K562 (cell line): ENCODE measurements around the gene INPP5E. TPM values are rescaled to one million over a fixed set of nuclear protein-coding genes. Genes with fewer than 3 reads are reported as not detected.
A peak's percentile ranks its signal among the peaks of the same experiment; 100 is the strongest.

Source experiments
- ATAC-seq: fragments of 200-7000 bp; cut with Tn5 transposase; 3 replicates; pipeline ENCODE4 v1.9.1; 2020; ENCODE audit warnings: moderate library complexity
- BruUV-seq: library from RNA; stranded (reverse); fragments of 400-500 nt; replicated peaks from 2 replicates; lab custom pipeline; 2021; lab: Mats Ljungman, UMichigan
- CTCF ChIA-PET: fragments of 300-600 bp; formaldehyde crosslinking; extraction: SDS; loops from one replicate; lab custom pipeline; 2021; ENCODE audit warnings: low intra/inter-chr PET ratio; lab: Yijun Ruan, JAX
- POLR2A ChIA-PET: fragments of 300-600, 350-650 bp; sonication (Branson Sonifier 250); formaldehyde crosslinking; extraction: SDS; loops from one replicate; lab custom pipeline; 2021; ENCODE audit warnings: antibody characterized with exemption, inconsistent platforms; lab: Yijun Ruan, JAX
- DNase-seq, 4 experiments: peaks; one replicate each; pipeline versions ENCODE4 v3.0.0 to v3.0.0-alpha.2; 2011 to 2018; ENCODE audit warnings: low spot score in 3 of 4, mixed read lengths in 3 of 4; ENCODE audit errors: extremely low read depth in 1 of 4
- FAIRE-seq: peaks from 2 replicates; lab custom pipeline; 2011; peaks lifted over from hg19 to GRCh38; lab: Jason Lieb, UNC
- H2AFZ ChIP-seq: 2 replicates; pipeline ENCODE4 v1.6.0; 2011; ENCODE audit warnings: low read depth, low read length, control low read depth, inconsistent platforms
- H3K27ac ChIP-seq: fragments of 200-600 bp; 3 replicates; pipeline ENCODE4 v1.8.0; 2011; ENCODE audit warnings: low read depth, mild to moderate bottlenecking, control low read depth, inconsistent platforms, low read length, moderate library complexity, mixed read lengths; ENCODE audit errors: extremely low read depth
- H3K27me3 ChIP-seq, 2 experiments: fragments of 300-600 bp in 1 of 2; 2 replicates in 1 of 2; 3 replicates in 1 of 2; pipeline versions ENCODE4 v1.6.0 to v1.8.0; 2011; ENCODE audit warnings: inconsistent platforms in 2 of 2, low read length in 2 of 2, mild to moderate bottlenecking in 1 of 2, mixed read lengths in 1 of 2, moderate library complexity in 1 of 2; ENCODE audit not compliant: control insufficient read depth in 2 of 2, insufficient read depth in 2 of 2
- H3K36me3 ChIP-seq: fragments of 300-600 bp; 3 replicates; pipeline ENCODE4 v1.8.0; 2011; ENCODE audit warnings: mild to moderate bottlenecking, low read length, inconsistent platforms; ENCODE audit not compliant: control insufficient read depth, insufficient read depth
- H3K4me1 ChIP-seq, 2 experiments: fragments of 200-600 bp in 1 of 2; replicated peaks in 1 of 2; 2 replicates in 1 of 2; 3 replicates in 1 of 2; pipeline versions ENCODE4 v1.5.1 to v1.8.0; 2011; ENCODE audit warnings: inconsistent platforms in 2 of 2, low read length in 2 of 2, mild to moderate bottlenecking in 1 of 2, mixed read lengths in 1 of 2, moderate library complexity in 1 of 2; ENCODE audit not compliant: control insufficient read depth in 2 of 2, insufficient read depth in 2 of 2
- H3K4me2 ChIP-seq: 2 replicates; pipeline ENCODE4 v1.6.1; 2011; ENCODE audit warnings: low read length, control low read depth, inconsistent platforms, mixed read lengths; ENCODE audit not compliant: insufficient read depth
- H3K4me3 ChIP-seq: fragments of 200-600 bp; sonication (generic), shearing (Covaris generic); 2 replicates; pipeline ENCODE4 v1.5.1; 2016; ENCODE audit warnings: control low read depth, inconsistent platforms
- H3K79me2 ChIP-seq: fragments of 200-600 bp; 3 replicates; pipeline ENCODE4 v1.8.0; 2011; ENCODE audit warnings: low read length, inconsistent platforms; ENCODE audit not compliant: control insufficient read depth, insufficient read depth
- H3K9ac ChIP-seq, 2 experiments: 2 replicates each; pipeline versions ENCODE4 v1.6.0 to v1.6.1; 2011; ENCODE audit warnings: low read depth in 2 of 2, low read length in 2 of 2, control low read depth in 1 of 2, inconsistent platforms in 1 of 2, mild to moderate bottlenecking in 1 of 2, mixed read lengths in 1 of 2; ENCODE audit not compliant: insufficient read depth in 1 of 2
- H3K9me1 ChIP-seq: one replicate; pipeline ENCODE4 v1.6.0; 2011; ENCODE audit warnings: inconsistent platforms, mild to moderate bottlenecking, low read length, moderate library complexity; ENCODE audit not compliant: control insufficient read depth, insufficient read depth
- H3K9me3 ChIP-seq: replicated peaks from 2 replicates; pipeline ENCODE4 v1.5.1; 2011; ENCODE audit warnings: low read depth, low read length, inconsistent platforms; ENCODE audit not compliant: control insufficient read depth, insufficient read depth
- H4K20me1 ChIP-seq: replicated peaks from 2 replicates; pipeline ENCODE4 v1.6.1; 2011; ENCODE audit warnings: low read length, inconsistent platforms, mixed read lengths; ENCODE audit not compliant: control insufficient read depth, insufficient read depth
- BACH1 ChIP-seq: fragments of 200-800 bp; sonication (Bioruptor generic); IDR thresholded peaks from 2 replicates; pipeline ENCODE4 v1.6.1; 2016; ENCODE audit warnings: missing genetic modification characterization, missing compliant biosample characterization
- CTCF ChIP-seq, 3 experiments: IDR thresholded peaks in 2 of 3; conservative IDR thresholded peaks in 1 of 3; 2 replicates each; pipeline ENCODE4 v1.5.1; 2011 to 2012; ENCODE audit warnings: low read length in 3 of 3, mild to moderate bottlenecking in 3 of 3, control low read depth in 2 of 3, improper control_type of control experiment in 1 of 3, inconsistent platforms in 1 of 3, low read depth in 1 of 3, mixed read lengths in 1 of 3, moderate library complexity in 1 of 3; ENCODE audit not compliant: insufficient read depth in 2 of 3
- HMG20B ChIP-seq: fragments of 250-450 bp; sonication (Bioruptor Pico); IDR thresholded peaks from 2 replicates; pipeline ENCODE4 v1.5.0; 2021; ENCODE audit warnings: mild to moderate bottlenecking
- LARP7 ChIP-seq: fragments of 450-650 bp; IDR thresholded peaks from 2 replicates; pipeline ENCODE4 v1.6.1; 2016
- MEIS2 ChIP-seq: fragments of 450-650 bp; IDR thresholded peaks from 2 replicates; pipeline ENCODE4 v1.6.1; 2014; ENCODE audit warnings: mild to moderate bottlenecking; ENCODE audit not compliant: partially characterized antibody
- MNT ChIP-seq, 2 experiments: fragments of 450-650 bp; conservative IDR thresholded peaks; 2 replicates each; pipeline ENCODE4 v1.6.1; 2017; ENCODE audit warnings: mild to moderate bottlenecking in 2 of 2, moderate library complexity in 2 of 2
- NFATC3 ChIP-seq: fragments of 450-650 bp; IDR thresholded peaks from 2 replicates; pipeline ENCODE4 v1.6.1; 2017; ENCODE audit warnings: mild to moderate bottlenecking
- RBFOX2 ChIP-seq: fragments of 200-400 bp; formaldehyde crosslinking; IDR thresholded peaks from 2 replicates; pipeline ENCODE4 v1.6.1; 2017; ENCODE audit warnings: low read depth, mild to moderate bottlenecking, low read length, moderate library complexity
- RNF2 ChIP-seq: sonication (generic); IDR thresholded peaks from 2 replicates; pipeline ENCODE4 v1.6.1; 2016
- ZC3H4 ChIP-seq: sonication (generic); formaldehyde crosslinking; IDR thresholded peaks from 2 replicates; pipeline ENCODE4 v1.9.0; 2021; ENCODE audit warnings: missing genetic modification reagents, borderline replicate concordance
- ZFPM2 ChIP-seq: fragments of 250-450 bp; sonication (Bioruptor Pico); IDR thresholded peaks from 2 replicates; pipeline ENCODE4 v1.5.1; 2022; ENCODE audit warnings: mild to moderate bottlenecking
- ZNF695 ChIP-seq: fragments of 450-650 bp; formaldehyde crosslinking; IDR thresholded peaks from 2 replicates; pipeline ENCODE4 v1.4.0; 2020; ENCODE audit warnings: mild to moderate bottlenecking, moderate library complexity
- WGBS: fragments of 100-300 bp; shearing (Covaris generic); methylation state at CpG from one replicate; pipeline ENCODE4 v1.1.6; 2016; ENCODE audit warnings: low coverage, mixed read lengths; ENCODE audit not compliant: insufficient coverage; ENCODE audit errors: missing lambda C conversion rate; 5-methylcytosine and 5-hydroxymethylcytosine counted together
- in situ Hi-C: fragments of 300-500 bp; cut with MboI; formaldehyde crosslinking; loops from 4 replicates; pipeline ENCODE4 v1.15.0; 2018; ENCODE audit warnings: inconsistent platforms, mixed read lengths
- intact Hi-C: fragments of 100-400 bp; cut with micrococcal nuclease; formaldehyde crosslinking; loops from 2 replicates; pipeline ENCODE4 v1.14.2; 2022
- polyA plus RNA-seq, 8 experiments: library from polyadenylated mRNA; depleted of rRNA in 4 of 8; stranded (reverse) in 5 of 8; unstranded in 3 of 8; fragments of >200 nt; fragmentation: Nextera tagmentation in 2 of 8; fragmentation: Illumina TruSeq in 1 of 8; extraction: Ambion mirVana in 2 of 8; extraction: Trizol in 1 of 8; gene quantifications; 2 replicates each; pipeline versions ENCODE4 v1.2.1 to v1.2.3, GENCODE V29; 2011 to 2014; ENCODE audit warnings: inconsistent platforms in 1 of 8, missing spikeins in 1 of 8
- total RNA-seq, 7 experiments: library from RNA; depleted of rRNA in 6 of 7; stranded (reverse); fragments of >200 nt in 6 of 7; fragmentation: Illumina TruSeq in 2 of 7; extraction: Trizol in 2 of 7; gene quantifications; 2 replicates each; pipeline versions ENCODE4 v1.2.1 to v1.2.3, GENCODE V29; 2011 to 2021; ENCODE audit warnings: low replicate concordance in 1 of 7

Gene INPP5E
- total and polyA plus RNA-seq, 9 of the 15 experiments (the other 6 are each of a cell fraction or from before 2014, with no cell fraction given) = 0.38 to 17.4 (median 4.9) TPM

GRCh38 chr9:136391737-136392537 is 47.7 kb downstream of the INPP5E start:
- H3K36me3 ChIP-seq = peaks cover 96% of the 10 kb centered on the region; the same call in 2 of the 3 replicates
- DNase-seq (no peak), FAIRE-seq (no peak), ATAC-seq (no peak)
- no peaks in the 10 kb centered on the region for H3K9me3 ChIP-seq
- H3K9ac ChIP-seq = peak overlapping the region in 1 of 2 experiments; percentile 50; a peak in 1 of 4 replicates
- no TSS peak for BruUV-seq
- in situ Hi-C loops (no loop called here), intact Hi-C loops (no loop called here)
- H3K4me2 ChIP-seq = no peak overlapping the region
- ChIA-PET POLR2A (interaction anchor here (0.6 to 3.3 kb wide), 4 partner anchors 17 to 254 kb away, joined by 3 to 8 read pairs (median 4); partner anchors contain the start of genes CARD9, ENTR1 and PMPCA), CTCF (no interaction called here)
- H3K9me1 ChIP-seq = no peaks in the 10 kb centered on the region
- no peak overlapping the region for H3K27ac ChIP-seq
- H2AFZ ChIP-seq = no peak overlapping the region
- H4K20me1 ChIP-seq = no peaks in the 10 kb centered on the region
- no peaks in the 10 kb centered on the region for H3K27me3 ChIP-seq
- H3K4me1 ChIP-seq = peaks cover 0 to 20% of the 10 kb centered on the region in 2 experiments; a peak in 1 of 5 replicates
- WGBS = 94% methylated on average over 21 of the region's 28 CpGs
- no peaks in the 10 kb centered on the region for H3K79me2 ChIP-seq
- TF ChIP-seq NFATC3 = no peak
- TF ChIP-seq RNF2 = no peak
- TF ChIP-seq RBFOX2 = 0 out of 2 replicates have a peak, but pooled peaks have one; percentile 28
- H3K4me3 ChIP-seq = no peak overlapping the region

GRCh38 chr9:136389396-136389795 is 50.2 kb downstream of the INPP5E start:
- no peak overlapping the region for H2AFZ ChIP-seq
- H3K4me1 ChIP-seq = peaks cover 0 to 13% of the 10 kb centered on the region in 2 experiments; a peak in 1 of 5 replicates
- no TSS peak for BruUV-seq
- no peaks in the 10 kb centered on the region for H3K27me3 ChIP-seq
- peaks cover 91% of the 10 kb centered on the region; the same call in 2 of the 3 replicates for H3K36me3 ChIP-seq
- H3K4me2 ChIP-seq = no peak overlapping the region
- no peaks in the 10 kb centered on the region for H3K9me3 ChIP-seq
- no peaks in the 10 kb centered on the region for H3K9me1 ChIP-seq
- DNase-seq (no peak), ATAC-seq (no peak), FAIRE-seq (no peak)
- in situ Hi-C loops = no loop called here
- ChIA-PET CTCF (no interaction called here), POLR2A (interaction anchor here (0.6 to 1.0 kb wide), 5 partner anchors 12 to 434 kb away, joined by 3 to 6 read pairs (median 4); partner anchors contain the start of gene DNLZ)
- WGBS = 94% methylated on average over 14 of the region's 14 CpGs
- H3K79me2 ChIP-seq = no peaks in the 10 kb centered on the region
- no peak overlapping the region for H3K27ac ChIP-seq
- no peak overlapping the region for H3K9ac ChIP-seq
- no peaks in the 10 kb centered on the region for H4K20me1 ChIP-seq
- no peak overlapping the region for H3K4me3 ChIP-seq
- intact Hi-C loops = no loop called here
- TF ChIP-seq MNT (conservative IDR thresholded peaks at IDR 0.05) = no peak
- no peak for TF ChIP-seq LARP7
- TF ChIP-seq HMG20B (CRISPR knock-in tag) = no peak
- TF ChIP-seq ZNF695 (CRISPR knock-in tag) = no peak
- no peak for TF ChIP-seq MEIS2
- no peak for TF ChIP-seq CTCF (IDR thresholded peaks at IDR 0.05 in 2 of 3, conservative IDR thresholded peaks at IDR 0.05 in 1 of 3; ENCODE audit: insufficient read depth in 2 of 3, low read depth in 1 of 3, low read length in 3 of 3)
- no peak for TF ChIP-seq ZFPM2 (CRISPR knock-in tag)
- TF ChIP-seq ZC3H4 (CRISPR knock-in tag) = no peak
- no peak for TF ChIP-seq BACH1
